Nephron (organoid): ENCODE measurements around the gene CHST9.

Experiments used
- H3K27ac Mint-ChIP-seq, 3 experiments: 2 replicates each; pipeline ENCODE4 v1.8.0; 2020; ENCODE audit warnings: mixed read lengths in 3 of 3, mild to moderate bottlenecking in 2 of 3, moderate library complexity in 1 of 3
- H3K27me3 Mint-ChIP-seq: 2 replicates; pipeline ENCODE4 v1.8.0; 2021; ENCODE audit warnings: low read depth, mild to moderate bottlenecking, moderate library complexity, mixed read lengths
- H3K36me3 Mint-ChIP-seq: 2 replicates; pipeline ENCODE4 v1.8.0; 2020; ENCODE audit warnings: low read depth, mixed read lengths
- H3K4me1 Mint-ChIP-seq: 2 replicates; pipeline ENCODE4 v1.8.0; 2020; ENCODE audit warnings: mixed read lengths
- H3K4me3 Mint-ChIP-seq, 3 experiments: 2 replicates each; pipeline ENCODE4 v1.8.0; 2020; ENCODE audit warnings: mild to moderate bottlenecking in 3 of 3, mixed read lengths in 3 of 3, moderate library complexity in 2 of 3
- H3K9me3 Mint-ChIP-seq: 2 replicates; pipeline ENCODE4 v1.8.0; 2020; ENCODE audit warnings: mixed read lengths
- CTCF ChIP-seq, 3 experiments: fragments of 200-600 bp; sonication (generic); IDR thresholded peaks; one replicate each; pipeline ENCODE4 v1.5.0; 2021; ENCODE audit warnings: antibody characterized with exemption in 3 of 3; ENCODE audit not compliant: unreplicated experiment in 3 of 3

Gene CHST9

GRCh38 chr18:27062802-27063201, 122.3 kb downstream of the CHST9 start:
- Mint-ChIP-seq H3K4me3 (no peak overlapping the region), H3K9me3 (no peaks in the 10 kb centered on the region), H3K27me3 (no peaks in the 10 kb centered on the region), H3K27ac (no peak overlapping the region), H3K36me3 (peaks cover 3% of the 10 kb centered on the region), H3K4me1 (peaks cover 2% of the 10 kb centered on the region)
- no peak for TF ChIP-seq CTCF (IDR thresholded peaks at IDR 0.05; ENCODE audit: unreplicated experiment in 3 of 3)

GRCh38 chr18:27061488-27062095, 123.5 kb downstream of the CHST9 start:
- Mint-ChIP-seq H3K4me1 (peaks cover 6% of the 10 kb centered on the region), H3K36me3 (peaks cover 3% of the 10 kb centered on the region), H3K4me3 (no peak overlapping the region), H3K27ac (no peak overlapping the region), H3K9me3 (no peaks in the 10 kb centered on the region), H3K27me3 (no peaks in the 10 kb centered on the region)
- no peak for TF ChIP-seq CTCF (IDR thresholded peaks at IDR 0.05; ENCODE audit: unreplicated experiment in 3 of 3)

GRCh38 chr18:27057519-27058234, 127.4 kb downstream of the CHST9 start:
- Mint-ChIP-seq H3K4me3 (no peak overlapping the region), H3K27ac (peak overlapping the region; percentile 61 to 63 (median 62)), H3K27me3 (no peaks in the 10 kb centered on the region), H3K9me3 (no peaks in the 10 kb centered on the region), H3K4me1 (peaks cover 6% of the 10 kb centered on the region), H3K36me3 (peaks cover 3% of the 10 kb centered on the region)
- TF ChIP-seq CTCF (IDR thresholded peaks at IDR 0.05; ENCODE audit: unreplicated experiment in 3 of 3), result no peak

GRCh38 chr18:27054926-27055325, 130.2 kb downstream of the CHST9 start:
- Mint-ChIP-seq H3K36me3 (no peaks in the 10 kb centered on the region), H3K9me3 (no peaks in the 10 kb centered on the region), H3K27ac (no peak overlapping the region), H3K4me1 (peaks cover 6% of the 10 kb centered on the region), H3K4me3 (no peak overlapping the region), H3K27me3 (no peaks in the 10 kb centered on the region)
- no peak for TF ChIP-seq CTCF (IDR thresholded peaks at IDR 0.05; ENCODE audit: unreplicated experiment in 3 of 3)

DNA sequence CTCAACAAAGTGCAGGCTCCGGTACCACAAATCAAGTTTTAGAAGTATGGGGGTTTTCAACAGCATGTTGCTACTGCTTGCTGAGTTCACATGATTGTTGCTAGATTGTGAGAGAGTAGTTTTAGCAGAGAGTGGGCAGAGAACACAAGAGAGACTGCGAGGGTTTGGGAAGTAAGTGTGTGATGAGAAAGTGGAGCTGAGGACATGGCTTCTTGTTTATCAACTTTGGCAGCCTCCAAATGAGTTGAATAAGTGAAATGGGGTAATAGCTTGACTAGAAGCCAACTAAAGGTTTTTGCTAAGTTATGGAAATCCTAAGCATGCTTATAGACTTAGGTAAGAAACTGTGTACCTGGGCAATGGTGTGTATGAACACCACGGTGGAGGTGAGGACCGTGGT, 135.1 kb downstream of the CHST9 start:
- Mint-ChIP-seq H3K27me3 (no peaks in the 10 kb centered on the region), H3K27ac (no peak overlapping the region), H3K4me3 (no peak overlapping the region), H3K4me1 (no peaks in the 10 kb centered on the region), H3K36me3 (no peaks in the 10 kb centered on the region), H3K9me3 (no peaks in the 10 kb centered on the region)
- no peak for TF ChIP-seq CTCF (IDR thresholded peaks at IDR 0.05; ENCODE audit: unreplicated experiment in 3 of 3)

DNA sequence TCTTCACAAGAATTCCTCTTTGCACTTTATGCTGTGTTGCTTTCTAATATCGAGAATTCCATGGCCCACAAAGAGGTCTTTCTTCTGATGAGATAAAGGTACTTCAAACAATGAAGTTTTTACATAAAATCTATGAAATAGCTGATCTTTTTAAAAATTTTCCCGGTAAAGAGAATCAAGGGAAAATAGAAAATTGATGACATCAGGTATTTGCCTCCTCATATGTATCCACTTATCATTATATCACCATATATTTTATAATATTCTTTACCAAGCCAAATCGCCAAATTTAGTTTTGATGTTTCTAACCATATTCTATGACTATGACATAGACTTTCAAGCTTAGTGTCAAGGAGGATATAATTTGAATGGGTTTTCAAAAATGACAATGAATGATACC, 139.8 kb downstream of the CHST9 start:
- no peak overlapping the region for H3K4me3 Mint-ChIP-seq
- no peaks in the 10 kb centered on the region for H3K27me3 Mint-ChIP-seq
- TF ChIP-seq CTCF (IDR thresholded peaks at IDR 0.05; ENCODE audit: unreplicated experiment in 3 of 3), result no peak
- no peaks in the 10 kb centered on the region for H3K9me3 Mint-ChIP-seq
- H3K27ac Mint-ChIP-seq, result no peak overlapping the region
- H3K36me3 Mint-ChIP-seq, result no peaks in the 10 kb centered on the region
- no peaks in the 10 kb centered on the region for H3K4me1 Mint-ChIP-seq
